Jurkat, Clone E6-1 (cell line): ENCODE data around the gene TMEM196. TPM values are rescaled to one million over a fixed set of nuclear protein-coding genes. Genes with fewer than 3 reads are reported as not detected.

ENCODE experiments used
- DNase-seq: peaks from one replicate; pipeline ENCODE4 v3.0.0-alpha.2; 2011; ENCODE audit warnings: low read depth, low spot score
- H3K4me3 ChIP-seq: 2 replicates; pipeline ENCODE4 v1.5.1; 2011; ENCODE audit warnings: mild to moderate bottlenecking, low read length, control low read depth, moderate library complexity
- polyA plus RNA-seq: library from polyadenylated mRNA; unstranded; fragments of >200 nt; gene quantifications from one replicate; pipeline ENCODE4 v1.2.1, GENCODE V29; 2012; ENCODE audit warnings: missing spikeins; ENCODE audit not compliant: insufficient read length, insufficient read depth

The TMEM196 gene
- polyA plus RNA-seq: not detected

DNA sequence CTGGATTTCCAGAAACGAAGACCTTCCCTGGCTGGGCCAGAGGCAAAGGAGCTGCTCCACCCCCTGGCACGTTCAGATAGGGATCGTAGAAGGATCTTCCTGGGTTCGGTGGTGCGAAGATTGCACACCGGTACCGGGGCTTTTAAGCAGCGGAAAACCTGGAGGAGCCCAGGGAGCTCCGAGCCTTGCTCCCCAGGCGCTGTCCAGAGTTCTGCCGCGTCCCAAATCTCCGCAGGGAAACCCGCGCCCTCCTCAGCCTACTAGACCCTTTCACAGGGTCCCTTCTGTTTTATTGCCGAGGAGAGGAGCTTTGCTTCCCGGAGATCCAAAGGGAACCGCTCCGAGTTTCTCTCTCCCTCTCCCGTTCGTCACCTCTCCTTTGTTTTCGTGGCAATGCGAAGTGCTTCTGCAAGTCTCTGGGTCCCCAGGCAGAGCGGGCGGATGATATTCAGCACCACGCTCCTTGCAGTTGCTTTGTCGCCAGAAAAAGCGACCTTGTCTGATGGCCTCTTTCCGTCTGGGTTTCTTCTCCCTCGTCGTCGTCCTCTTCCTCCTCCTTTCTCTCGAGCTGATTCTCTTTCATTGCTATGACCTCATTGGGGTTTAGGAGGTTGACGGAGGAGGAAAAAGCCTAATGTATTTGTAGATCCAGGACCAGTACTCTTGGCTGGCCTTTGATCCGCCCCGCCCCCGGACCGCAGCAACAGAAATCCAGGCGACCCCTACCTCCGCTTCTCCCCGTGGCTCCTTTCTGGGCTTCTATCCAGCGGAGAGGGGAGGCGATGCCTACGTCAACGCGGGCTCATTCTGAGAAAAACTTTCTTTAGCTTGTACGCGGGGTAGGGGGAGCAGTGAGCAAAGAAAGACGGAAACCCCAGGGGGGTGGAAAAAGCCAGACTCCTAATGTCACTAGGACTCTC is at the start of gene TMEM196:
Gene TMEM196, minus strand, starts transcription at position 777 of the 920 bp plus-strand sequence. CDS start 921 bp downstream, outside the sequence.
- H3K4me3 ChIP-seq: no peak within 1 kb of the TSS
- DNase-seq: no peak

DNA sequence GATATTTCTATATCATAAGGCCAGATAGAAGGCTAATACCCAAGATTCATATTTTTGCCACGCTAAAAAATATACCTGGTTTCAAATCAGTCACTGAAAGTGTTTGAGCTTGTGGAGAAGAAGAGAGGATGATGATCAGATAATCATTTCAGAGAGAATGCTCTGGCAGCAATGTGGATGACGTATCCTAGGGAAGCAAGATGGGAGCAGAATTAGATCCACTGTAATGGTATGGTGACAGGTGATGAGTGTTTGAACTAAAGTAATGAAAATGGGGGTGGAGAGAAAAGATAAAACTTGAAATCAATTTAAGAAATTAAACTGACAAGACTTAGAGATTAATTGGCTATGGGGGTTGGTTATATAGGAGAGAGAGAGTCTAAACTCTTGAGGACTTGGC is 42.7 kb upstream of the TMEM196 start:
- no peak for DNase-seq
- H3K4me3 ChIP-seq: no peak overlapping the region

DNA sequence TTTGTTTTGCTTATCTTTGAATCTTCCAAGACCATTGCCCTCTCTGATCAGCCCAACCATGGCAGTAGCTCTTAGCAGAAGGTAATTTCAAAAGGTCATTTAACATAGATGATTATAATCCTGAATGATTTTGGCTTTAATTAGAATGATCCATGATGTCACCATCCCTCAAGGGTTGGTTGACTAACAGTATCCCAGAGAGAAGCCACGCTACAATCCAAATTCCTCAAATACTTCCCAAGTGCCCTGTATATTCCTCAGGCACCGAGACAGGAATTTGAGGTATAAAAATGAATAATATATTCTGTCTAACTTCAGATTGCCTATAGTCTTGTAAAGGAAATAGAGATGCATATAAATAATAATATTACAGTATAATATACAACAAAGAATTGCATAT is 42.1 kb upstream of the TMEM196 start:
- H3K4me3 ChIP-seq: no peak overlapping the region
- DNase-seq: no peak

DNA sequence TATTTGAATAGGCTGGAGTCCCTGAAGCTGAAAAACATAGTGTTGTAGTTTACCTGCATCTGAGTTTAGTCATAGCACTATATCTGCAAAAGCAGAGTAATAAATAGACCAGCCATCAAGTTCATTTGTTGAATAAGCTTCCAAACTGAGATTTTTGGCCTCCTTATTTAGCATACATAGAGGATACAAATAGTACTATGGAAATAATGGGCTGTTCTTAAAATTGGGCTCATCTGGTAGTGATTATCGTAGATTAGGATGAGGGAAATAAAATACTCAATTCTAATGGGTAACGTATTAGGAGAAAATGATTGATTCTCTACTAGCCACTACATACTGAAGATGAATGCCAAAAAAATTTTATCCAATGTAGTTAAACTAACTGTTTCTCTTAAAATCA is 41.4 kb upstream of the TMEM196 start:
- H3K4me3 ChIP-seq: no peak overlapping the region
- no peak for DNase-seq

DNA sequence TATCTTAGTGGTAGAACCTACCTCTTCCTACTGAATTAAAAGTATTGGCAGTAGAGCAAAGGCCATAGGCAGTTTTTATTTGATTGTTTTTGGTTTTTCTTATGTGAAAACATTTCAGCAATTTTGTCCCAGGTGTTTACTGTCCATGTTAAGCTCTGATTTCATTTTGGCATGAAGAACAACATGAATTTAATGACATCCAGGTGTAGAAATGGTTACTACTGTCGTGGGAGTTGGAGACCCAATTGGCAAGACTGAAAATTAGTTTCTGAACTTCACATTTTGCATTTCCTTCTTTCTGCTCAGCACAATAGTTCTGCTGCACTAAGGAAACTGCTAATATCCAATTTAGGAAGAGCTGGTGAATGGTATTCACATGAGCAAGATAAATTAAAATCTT is 38.0 kb upstream of the TMEM196 start:
- no peak for DNase-seq

DNA sequence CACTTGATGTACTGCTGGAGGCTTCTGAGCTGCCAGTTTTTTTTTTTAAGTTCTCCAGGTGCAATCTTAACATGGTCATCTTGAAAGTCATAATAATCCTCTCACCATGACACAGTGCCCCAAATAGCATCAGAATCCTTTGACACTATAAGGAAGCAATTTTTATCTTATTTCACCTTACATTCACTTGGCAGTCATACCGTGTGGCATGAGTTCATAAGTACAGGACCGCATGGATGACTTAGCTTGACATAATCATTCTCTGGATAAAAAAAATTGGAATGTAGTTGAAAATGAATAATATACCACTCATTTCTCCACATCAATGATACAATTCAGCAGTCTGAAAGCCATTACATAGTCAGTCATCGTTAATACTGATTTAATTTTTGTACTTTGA is 25.6 kb upstream of the TMEM196 start:
- no peak overlapping the region for H3K4me3 ChIP-seq
- no peak for DNase-seq

More for the DNA sequence above, 38.0 kb upstream of the TMEM196 start:
- H3K4me3 ChIP-seq: no peak overlapping the region

DNA sequence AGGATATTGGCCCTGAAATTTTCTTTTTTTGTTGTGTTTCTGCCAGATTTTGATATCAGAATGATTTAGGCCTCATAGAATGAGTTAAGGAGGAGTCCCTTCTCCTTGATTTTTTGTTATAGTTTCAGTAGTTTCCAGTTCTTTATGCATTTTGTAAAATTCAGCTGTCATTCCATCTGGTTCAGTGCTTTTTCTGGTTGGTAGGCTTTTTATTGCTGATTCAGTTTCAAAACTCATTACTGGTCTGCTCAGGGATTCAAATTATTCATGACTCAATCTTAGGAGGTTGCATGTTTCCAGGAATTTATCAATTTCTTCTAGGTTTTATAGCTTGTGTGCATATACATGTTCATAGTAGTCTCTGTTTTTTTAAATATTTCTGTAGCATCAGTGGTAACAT is 10.1 kb upstream of the TMEM196 start:
- DNase-seq: no peak

DNA sequence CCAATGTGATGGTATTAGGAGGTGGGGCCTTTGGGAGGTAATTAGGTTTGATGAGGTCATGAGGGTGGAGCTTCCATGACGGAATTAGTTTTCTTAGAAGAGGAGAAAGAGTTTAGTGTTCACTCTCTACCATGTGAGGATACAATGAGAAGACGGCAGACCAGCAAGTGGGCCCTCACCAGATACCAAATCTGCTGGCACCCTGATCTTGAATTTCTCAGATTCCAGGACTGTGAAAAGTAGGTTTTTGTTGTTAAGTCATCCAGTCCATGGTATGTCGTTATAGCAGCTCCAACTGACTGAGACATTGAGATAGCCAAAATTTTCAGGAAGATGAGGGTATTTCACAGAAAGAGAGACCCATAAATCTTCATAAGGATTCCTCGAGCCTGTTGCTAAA is 3.6 kb upstream of the TMEM196 start:
- no peak for DNase-seq
- no peak overlapping the region for H3K4me3 ChIP-seq

More for the DNA sequence above, 10.1 kb upstream of the TMEM196 start:
- no peak overlapping the region for H3K4me3 ChIP-seq

DNA sequence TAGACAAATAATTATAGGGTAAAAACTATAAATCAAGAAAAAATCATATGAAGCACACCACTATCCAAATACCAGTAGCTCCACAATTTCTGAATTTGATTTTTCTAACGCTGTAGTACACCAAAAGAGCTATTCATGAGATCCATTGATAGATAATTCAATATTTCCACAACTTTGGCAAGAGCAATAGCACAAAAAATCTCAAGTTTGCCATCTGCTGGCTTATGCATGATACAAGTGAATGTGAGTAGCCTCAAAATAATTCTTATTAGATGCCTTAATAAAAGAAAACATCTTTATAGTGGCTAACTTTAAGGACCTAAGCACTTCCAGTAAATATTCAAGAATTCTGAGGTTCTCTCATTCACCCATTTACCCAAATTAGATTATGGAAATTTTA is 2.2 kb upstream of the TMEM196 start:
- no peak overlapping the region for H3K4me3 ChIP-seq
- no peak for DNase-seq

DNA sequence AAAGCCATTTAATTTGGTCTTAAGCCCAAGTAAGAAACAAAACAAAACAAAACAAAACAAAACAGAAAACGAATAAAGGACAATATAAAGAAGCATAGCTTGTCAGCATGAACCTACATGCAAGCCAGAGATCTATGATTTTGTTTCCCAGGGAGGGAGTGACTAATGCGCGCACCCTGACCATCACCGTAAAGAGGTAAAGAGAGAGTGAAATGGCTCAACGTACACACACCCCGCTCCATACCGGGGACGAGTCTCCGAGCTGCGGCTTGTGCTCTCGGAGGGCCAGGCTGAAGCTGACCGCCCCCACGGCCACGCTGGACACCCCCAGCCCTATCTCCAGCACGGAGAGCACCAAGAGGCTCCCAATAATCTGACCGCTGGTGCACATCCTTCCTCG is 1.1 kb downstream of the TMEM196 start:
- H3K4me3 ChIP-seq: no peak overlapping the region
- DNase-seq: no peak

DNA sequence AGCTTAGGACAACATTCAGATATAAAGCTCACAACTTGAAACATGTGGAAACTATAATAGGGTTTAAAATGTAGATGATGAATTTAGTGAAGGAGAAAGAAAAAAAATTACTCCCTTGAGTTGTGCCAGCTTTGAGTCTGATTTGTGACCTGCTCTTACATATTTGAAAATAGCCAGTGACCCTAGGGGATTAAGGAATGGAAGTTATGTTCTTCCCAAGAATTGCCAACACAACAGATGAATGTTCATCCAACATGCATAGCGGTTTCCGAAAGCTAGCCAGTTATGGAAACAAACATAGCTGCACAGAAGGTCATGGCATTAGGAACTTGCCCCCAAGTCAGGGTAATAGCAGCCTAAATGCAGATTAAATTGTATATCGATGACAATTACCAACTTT is 10.8 kb downstream of the TMEM196 start:
- no peak overlapping the region for H3K4me3 ChIP-seq
- no peak for DNase-seq

DNA sequence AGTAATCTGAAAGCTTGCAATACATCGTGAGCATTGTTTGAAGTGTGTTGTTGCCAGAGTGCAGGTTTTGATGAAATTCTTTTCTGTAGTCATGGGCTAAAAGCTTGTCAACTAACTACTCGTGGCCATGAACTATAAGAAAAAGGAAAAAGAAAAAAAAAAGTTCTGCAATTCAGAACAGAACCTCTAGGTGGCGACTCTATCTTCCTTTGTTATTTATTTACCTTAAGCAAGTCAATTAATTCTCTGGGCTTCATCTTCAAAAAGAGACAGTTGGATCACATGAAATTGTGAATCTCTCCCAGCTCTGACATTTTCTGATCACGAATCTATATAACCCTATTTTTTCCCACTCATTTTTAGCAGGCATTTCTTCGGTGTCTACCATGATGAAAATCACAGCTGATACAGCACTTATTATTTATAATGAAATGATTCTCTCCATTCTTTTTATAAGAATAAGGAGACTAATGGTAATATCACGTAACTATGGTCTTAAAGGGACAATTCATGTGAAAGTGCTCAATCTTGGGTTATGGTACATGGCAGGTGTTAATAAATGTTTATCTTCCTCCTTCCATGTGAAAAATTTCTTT is 18.8 kb downstream of the TMEM196 start:
- H3K4me3 ChIP-seq: no peak overlapping the region
- DNase-seq: peak; percentile 40

DNA sequence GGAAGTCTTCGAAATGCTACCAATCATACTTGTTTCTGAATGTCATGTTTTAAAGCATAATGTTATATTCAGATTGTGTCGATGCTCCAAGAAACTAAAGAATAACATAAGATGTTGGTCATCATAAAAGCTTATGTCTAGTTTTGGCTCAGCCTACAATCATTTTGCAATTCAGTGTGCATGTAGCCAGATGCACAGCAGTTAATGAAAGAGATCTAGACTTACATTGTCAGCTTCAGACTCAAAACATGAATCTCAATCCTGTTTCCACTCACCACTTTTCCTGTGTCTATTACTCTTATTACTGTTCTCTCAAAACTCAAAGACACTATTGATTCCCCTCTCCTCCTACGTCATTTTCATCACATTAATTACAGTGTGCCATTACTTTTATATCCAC is 21.4 kb downstream of the TMEM196 start:
- no peak for DNase-seq
- H3K4me3 ChIP-seq: no peak overlapping the region

DNA sequence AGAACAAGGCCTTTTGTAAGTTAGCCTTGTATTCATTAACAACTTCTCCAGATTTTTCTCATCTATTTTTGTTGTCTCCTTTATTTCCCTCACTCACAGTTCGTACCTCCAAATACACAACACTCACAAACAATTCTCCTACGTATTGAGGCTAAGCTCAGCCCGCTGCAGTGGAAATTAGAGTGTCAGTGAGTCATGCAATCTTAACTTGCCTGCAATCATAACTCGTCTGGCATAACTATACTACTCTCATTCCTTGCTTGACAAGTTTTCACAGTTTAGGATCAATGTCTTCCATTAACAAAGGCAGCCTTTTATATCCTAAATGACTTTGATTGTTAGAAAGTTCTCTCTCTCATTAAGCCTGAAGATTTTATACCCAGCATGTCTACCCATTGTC is 23.8 kb downstream of the TMEM196 start:
- no peak for DNase-seq
- no peak overlapping the region for H3K4me3 ChIP-seq

DNA sequence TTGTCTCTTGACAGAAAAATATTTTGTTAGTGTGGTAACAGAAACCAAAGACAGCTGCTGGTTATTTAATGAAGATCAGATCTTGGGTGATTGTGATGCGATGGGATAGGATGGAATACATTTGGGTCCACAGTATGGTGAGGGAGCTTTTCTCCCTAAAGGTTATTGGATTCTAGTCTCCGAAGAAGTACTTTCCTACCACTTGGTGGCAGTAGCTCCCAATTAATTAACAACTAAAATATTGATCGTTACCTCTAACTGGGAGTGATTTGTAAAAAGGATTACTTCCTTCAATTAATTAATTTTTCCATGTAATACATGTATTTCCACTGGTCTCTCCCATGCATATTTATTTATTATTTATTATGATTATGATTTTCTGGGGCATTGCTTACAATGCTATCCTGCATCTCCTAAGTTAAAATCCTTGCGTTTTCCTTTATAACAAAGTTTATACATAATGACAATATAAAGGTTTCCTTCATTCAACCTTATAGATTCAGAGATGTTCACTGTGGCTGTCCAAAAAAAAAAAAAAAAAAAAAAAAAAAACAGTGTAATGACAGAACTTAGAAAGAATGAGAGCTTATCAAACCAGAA is 25.6 kb downstream of the TMEM196 start:
- no peak overlapping the region for H3K4me3 ChIP-seq
- DNase-seq: peak; percentile 3

DNA sequence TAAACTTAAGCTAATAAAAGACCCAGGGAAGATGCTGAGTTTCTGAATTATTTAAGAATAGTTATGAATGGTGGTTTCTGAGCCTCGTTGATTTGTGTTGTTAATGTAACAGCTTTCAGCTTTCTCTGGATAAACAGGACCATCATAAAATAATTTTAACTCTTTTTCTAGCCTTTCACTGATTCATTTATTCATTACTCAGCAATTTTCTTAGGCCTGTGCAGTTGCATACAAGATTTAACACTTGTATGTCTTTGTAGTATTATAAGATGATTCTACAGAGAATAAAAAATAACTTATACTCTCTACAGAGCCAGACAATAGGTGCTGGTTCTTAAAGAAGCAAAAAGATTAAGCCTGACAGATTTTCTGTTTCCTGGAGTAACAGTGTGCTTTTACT is 29.3 kb downstream of the TMEM196 start:
- no peak for DNase-seq
- no peak overlapping the region for H3K4me3 ChIP-seq

DNA sequence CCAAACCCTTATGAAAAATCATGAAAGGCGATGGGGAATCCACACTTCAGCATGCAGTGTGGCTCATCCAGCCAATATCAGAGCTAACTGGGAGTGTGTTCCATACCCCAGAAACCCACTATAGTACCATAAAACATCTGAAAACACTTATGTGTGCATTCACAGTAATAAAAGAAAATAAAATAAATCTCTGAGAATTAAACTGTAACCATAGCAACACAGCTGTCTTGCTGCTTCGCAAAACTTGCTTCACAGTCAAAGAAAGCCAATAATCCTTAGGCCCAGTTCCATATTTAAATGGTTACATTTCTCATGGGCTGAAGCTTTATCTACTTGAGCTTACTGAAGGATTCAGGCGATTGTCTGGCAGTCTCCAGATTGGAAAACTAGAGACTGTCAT is 44.7 kb downstream of the TMEM196 start:
- H3K4me3 ChIP-seq: no peak overlapping the region
- DNase-seq: no peak

DNA sequence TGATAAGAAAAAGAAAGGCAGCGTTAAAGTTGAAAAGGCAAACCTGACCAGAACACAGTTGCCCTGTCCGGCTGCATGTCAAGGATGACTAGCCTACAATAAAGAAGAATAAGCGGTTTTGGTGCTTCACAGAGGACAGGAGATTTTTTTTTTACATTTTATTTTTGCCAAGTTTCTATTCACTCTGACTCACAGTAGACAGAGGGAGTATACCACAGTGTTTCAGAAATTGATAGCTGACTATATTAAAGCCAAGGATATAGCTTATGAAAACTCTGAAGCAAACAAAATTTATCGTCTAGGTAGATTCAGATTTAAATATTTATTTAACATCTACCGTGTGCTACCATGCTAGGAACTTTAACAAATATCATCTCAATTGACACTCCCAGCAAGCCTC is 47.6 kb downstream of the TMEM196 start:
- no peak for DNase-seq
- no peak overlapping the region for H3K4me3 ChIP-seq

DNA sequence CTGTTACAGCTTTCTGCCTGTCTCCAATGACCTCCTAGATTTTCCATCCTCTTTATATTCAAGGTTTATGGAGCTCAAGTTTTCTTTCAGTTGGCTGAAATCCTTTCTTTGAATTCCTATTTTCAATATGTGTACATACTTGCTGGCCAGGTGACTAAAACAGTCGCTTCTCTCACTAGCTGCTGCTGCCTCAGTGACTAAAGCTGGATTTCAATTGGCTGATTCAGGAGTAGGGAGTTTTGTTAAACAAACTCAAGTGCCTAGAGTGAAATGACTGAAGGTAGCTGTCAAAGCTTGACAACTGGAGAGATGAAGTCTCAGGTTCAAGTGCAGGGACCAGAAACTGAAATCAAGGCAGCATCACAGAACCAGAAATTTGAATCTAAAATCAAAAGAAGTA is 57.9 kb downstream of the TMEM196 start:
- no peak for DNase-seq
- H3K4me3 ChIP-seq: no peak overlapping the region

DNA sequence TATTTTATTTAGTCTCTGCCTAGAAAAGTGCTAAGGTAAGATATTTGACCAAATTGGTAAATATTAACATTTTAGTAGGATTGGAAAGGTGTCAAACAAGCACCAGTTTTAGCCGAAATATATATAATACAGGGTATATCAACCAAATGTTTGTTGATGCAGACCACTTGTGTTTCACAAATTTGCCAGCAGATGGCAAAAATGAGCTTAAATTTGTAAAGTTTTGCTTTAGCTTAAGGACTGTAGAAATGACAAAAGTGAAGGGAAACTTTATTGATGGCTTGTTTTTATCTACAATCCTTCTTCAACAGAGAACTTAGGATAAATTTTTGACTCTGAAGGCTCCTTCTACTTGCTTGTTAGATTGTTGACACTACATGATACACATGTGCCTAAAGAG is 59.7 kb downstream of the TMEM196 start:
- DNase-seq: peak; percentile 45
- no peak overlapping the region for H3K4me3 ChIP-seq
